DMS53 (cell line): ENCODE results near the gene SPDYE17.
"Not testable (repeated sequence)": the region's sequence is repeated elsewhere in the genome, so short reads cannot be mapped to it uniquely, and the experiment has no call there.

ENCODE experiments used
- DNase-seq: peaks from one replicate; lab custom pipeline; 2025; lab: John Stamatoyannopoulos, UW

The SPDYE17 gene

GRCh38 chr7:77032261-77032660 is at the start of gene SPDYE17:
Gene SPDYE17, minus strand, starts transcription at chr7:77032361. Its CDS starts 1,791 bp downstream, at chr7:77030570.
- DNase-seq, result not testable (repeated sequence)

- DNase-seq, result not testable (repeated sequence)
Measured at GRCh38 chr7:77080236-77080635, 48.1 kb upstream of the SPDYE17 start.

DNA sequence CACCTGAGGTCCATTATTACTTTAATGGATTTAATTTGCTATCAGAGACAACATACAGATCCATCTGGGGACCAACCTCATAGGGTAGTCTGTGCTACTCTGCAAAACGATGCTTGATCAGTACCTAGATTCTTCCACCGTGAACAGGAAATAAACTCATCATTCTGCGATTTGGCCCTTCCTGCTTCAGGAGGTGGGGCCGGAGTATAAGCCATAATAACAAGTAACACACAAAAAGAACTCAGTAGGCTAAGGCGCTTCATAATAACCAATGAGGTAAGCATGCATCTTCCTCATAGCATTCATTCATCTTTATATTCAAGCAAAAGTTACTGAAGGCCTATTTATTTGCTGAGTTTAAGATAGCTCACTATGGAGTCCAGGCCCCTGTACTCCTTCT is 47.5 kb upstream of the SPDYE17 start:
- DNase-seq, result not testable (repeated sequence)

- DNase-seq, result not testable (repeated sequence)
Measured at GRCh38 chr7:77079112-77079511, 47.0 kb upstream of the SPDYE17 start.

DNA sequence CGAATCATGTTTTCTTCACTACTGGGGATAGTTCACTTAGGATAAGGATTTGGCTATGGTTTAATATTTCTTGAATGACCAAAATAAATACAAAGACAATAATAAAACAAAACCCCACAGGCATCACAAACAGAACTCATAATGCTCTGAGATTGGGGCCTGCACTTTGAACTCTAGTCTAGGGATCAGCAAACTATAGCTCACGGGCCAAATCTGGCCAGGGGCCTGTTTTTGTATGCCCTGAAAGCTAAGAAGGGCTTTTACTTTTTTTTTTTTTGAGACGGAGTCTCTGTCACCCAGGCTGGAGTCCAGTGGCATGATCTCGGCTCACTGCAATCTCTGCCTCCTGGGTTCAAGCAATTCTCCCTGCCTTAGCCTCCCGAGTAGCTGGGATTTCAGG is 44.9 kb upstream of the SPDYE17 start:
- not testable (repeated sequence) for DNase-seq

DNA sequence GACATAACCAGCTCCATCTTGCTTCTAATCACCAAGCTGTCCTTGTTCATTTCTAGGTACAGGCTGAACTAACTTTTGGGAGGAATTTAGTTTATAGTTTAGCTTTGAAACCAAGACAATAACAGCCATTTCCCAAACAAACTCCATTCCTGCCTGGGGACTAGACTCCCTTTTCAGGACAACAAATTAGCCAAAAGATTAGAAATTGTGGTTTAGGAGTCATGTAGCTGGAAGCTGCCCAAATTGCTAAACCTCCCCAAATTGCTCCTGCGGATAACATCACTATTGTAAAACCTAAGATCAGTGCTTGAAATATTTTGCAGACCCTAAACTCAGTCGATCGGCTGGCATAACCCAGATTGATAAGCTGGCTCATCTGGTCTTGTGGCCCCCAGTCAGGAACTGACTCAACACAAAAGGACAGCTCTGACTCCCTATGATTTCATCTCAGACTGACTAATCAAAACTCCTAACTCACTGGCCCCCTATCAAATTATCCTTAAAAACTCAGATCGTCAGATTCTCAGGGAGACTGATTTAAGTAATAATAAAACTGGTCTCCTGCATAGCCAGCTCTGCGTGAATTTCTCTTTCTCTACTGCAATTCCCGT is 42.7 kb upstream of the SPDYE17 start:
- not testable (repeated sequence) for DNase-seq

DNA sequence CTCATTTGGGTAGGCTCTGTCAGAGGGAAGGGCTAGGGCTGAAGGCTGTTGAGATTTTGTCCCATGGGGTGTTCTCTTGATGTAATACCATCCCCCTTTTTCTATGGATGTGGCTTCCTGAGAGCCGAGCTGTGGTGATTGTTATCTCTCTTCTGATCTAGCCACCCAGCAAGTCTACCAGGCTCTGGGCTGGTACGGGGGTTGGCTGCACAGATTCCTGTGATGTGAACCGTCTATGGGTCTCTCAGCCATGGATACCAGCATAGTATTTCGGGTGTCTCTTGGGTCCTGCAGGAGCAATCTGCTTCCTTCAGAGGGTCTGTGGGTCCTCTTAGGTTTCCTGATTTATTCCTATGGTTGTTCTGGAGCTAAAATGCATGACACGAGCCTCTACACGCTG is 38.9 kb upstream of the SPDYE17 start:
- not testable (repeated sequence) for DNase-seq

DNA sequence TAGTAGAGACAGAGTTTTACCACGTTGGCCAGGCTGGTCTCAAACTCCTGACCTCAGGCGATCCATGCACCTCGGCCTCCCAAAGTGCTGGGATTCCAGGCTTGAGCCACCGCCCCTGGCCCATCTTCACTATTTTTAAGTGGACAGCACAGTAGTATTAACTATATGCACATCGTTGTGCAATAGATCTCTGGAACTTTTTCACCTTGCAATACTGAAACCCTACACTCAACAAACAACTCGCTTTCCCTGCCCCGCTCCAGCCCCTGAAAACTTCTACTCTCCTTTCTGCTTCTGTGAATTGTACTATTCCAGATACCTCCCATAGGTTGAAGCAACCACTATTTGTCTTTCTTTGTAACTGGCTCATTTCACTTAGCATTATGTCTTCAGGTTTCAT is 33.7 kb upstream of the SPDYE17 start:
- not testable (repeated sequence) for DNase-seq

GRCh38 chr7:77063732-77064131 is 31.6 kb upstream of the SPDYE17 start:
- DNase-seq, result not testable (repeated sequence)

- DNase-seq, result not testable (repeated sequence)
Measured at GRCh38 chr7:77062557-77062956, 30.4 kb upstream of the SPDYE17 start, which contains the start of gene SPDYE18. Gene SPDYE18, minus strand, starts transcription at chr7:77062558. Its CDS starts 2,046 bp downstream, at chr7:77060512.

GRCh38 chr7:77026349-77026748 is 5.8 kb downstream of the SPDYE17 start:
- not testable (repeated sequence) for DNase-seq

DNA sequence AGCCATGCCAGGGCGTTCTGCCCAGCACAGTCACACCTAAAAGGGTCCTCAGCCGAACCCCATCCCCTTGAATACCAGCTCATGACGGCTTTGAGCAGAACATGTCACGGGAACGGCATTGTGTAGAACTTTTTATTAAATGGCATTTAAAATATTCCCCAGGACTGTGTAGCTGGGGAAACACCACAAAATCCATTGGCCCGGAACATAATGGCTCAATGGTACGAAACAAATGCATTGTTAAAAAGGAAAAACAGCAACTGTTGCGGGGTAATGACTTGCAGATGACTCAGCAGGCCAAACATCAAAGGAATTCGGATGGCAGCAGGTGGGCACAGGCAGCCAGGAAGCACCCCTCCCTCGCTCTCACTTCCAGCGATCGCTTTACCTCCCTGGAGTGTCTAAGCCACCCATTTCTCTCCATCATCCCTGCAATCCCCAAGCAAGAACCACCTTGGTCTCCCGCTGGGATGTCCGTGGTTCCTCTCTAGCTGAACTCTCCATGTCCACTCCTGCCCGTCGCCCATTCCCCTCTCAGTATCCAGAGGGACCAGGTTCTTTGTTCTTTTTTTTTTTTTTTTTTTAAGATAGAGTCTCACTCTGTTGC is 22.0 kb downstream of the SPDYE17 start:
- DNase-seq, result peak; percentile 68

DNA sequence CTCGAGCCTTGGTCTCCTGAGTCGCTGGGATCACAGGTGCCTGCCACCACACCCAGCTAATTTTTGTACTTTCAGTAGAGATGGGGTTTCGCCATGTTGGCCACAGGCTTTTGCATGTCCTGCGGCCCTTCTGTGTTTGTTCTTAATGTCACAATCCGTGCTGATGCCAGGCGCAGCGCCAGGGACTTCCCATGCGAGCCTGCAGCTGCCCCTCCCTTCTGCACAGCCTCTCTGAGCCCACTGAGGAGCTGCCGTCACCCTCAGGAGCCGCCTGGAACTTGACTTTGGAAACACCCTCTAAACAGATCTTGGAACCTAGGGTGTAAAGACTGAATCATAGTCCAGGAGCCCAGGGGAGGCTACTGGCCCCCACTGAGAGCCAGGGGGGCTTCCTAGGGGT is 24.2 kb downstream of the SPDYE17 start:
- peak; percentile 62 for DNase-seq

GRCh38 chr7:77006127-77007110 is 25.7 kb downstream of the SPDYE17 start:
- DNase-seq, result not testable (repeated sequence)

GRCh38 chr7:77005461-77006057 is 26.6 kb downstream of the SPDYE17 start:
- not testable (repeated sequence) for DNase-seq

DNA sequence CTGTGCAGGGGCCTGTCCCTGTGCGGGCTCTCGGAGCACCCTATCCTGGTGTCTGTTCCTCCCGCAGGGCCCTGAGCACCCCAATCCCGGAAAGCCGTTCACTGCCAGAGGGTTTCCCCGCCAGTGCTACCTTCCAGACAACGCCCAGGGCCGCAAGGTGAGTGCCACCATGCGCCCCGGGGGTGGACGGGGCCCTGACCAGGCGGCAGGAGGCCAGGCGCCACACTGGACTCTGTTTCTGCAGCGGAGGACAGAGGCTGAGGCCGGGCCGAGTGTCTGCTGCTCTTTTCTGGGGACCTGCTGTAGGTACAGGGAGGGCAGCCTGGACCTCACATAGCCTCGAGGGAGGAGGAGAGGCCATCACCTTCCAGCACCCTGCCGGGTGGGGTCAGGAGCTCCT is 28.0 kb downstream of the SPDYE17 start:
- DNase-seq, result not testable (repeated sequence)

DNA sequence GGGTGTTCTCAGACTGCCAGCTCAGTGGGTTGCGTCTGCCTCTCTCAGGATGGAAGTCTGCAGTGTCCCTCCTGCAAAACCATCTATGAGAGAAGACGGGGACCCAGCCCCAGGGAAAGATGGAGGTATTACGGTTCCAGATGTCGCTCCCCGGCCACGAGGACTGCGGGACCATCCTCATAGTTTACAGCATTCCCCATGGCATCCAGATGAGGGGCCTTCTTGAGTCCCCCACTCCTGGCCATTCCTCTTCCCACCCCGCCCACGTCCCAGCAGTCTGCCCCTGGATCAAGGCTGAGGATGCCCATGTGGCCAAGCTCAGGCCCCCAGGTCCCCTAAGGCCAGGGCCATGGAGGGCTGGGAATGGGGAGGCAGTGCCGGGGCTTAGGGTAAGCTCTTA is 28.9 kb downstream of the SPDYE17 start:
- DNase-seq, result not testable (repeated sequence)

- not testable (repeated sequence) for DNase-seq
Measured at GRCh38 chr7:77002678-77003233, 29.4 kb downstream of the SPDYE17 start.

DNA sequence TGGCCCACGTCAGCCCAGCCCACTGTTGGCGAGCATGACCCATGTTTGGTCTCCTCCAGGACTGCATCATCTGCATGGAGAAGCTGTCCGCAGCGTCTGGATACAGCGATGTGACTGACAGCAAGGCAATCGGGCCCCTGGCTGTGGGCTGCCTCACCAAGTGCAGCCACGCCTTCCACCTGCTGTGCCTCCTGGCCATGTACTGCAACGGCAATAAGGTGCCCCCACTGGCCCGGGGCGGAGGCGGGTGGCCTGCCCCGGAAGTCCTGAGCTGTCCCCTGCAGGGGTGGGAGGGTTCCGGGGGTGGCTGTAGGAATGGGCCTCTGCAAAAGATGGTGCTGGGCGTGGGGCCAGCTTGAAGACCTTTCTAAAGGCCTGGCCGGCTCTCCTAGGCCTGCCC is 30.1 kb downstream of the SPDYE17 start:
- DNase-seq, result not testable (repeated sequence)

- not testable (repeated sequence) for DNase-seq
Measured at GRCh38 chr7:76999474-77000107, 32.6 kb downstream of the SPDYE17 start.
